Activated B cell treated with CpG ODN at 0.5 μM for 24 hours (primary cell): ENCODE measurements around the gene C20orf144. TPM values are rescaled to one million over a fixed set of nuclear protein-coding genes. Genes with fewer than 3 reads are reported as not detected.

Source experiments
- ATAC-seq: fragments of 200-7000 bp; cut with Tn5 transposase; one replicate; pipeline ENCODE4 v1.10.0; 2021; ENCODE audit warnings: low read depth, mild to moderate bottlenecking, moderate library complexity
- CTCF ChIA-PET: fragments of 350-600 bp; sonication (Branson Sonifier 250); formaldehyde crosslinking; loops from one replicate; lab custom pipeline; 2021; ENCODE audit warnings: antibody characterized with exemption; lab: Charles Lee
- POLR2A ChIA-PET: fragments of 350-600 bp; sonication (Branson Sonifier 250); formaldehyde crosslinking; loops from one replicate; lab custom pipeline; 2021; ENCODE audit warnings: antibody characterized with exemption; lab: Charles Lee
- DNase-seq: peaks from one replicate; pipeline ENCODE4 v3.0.0; 2022
- H3K27ac Mint-ChIP-seq: one replicate; pipeline ENCODE4 v1.8.0; 2020; ENCODE audit warnings: mixed read lengths
- H3K27me3 Mint-ChIP-seq: one replicate; pipeline ENCODE4 v1.8.0; 2021; ENCODE audit warnings: mixed read lengths
- H3K36me3 Mint-ChIP-seq: one replicate; pipeline ENCODE4 v1.8.0; 2021; ENCODE audit warnings: low read depth, mixed read lengths
- H3K4me1 Mint-ChIP-seq: one replicate; pipeline ENCODE4 v1.8.0; 2021; ENCODE audit warnings: mixed read lengths
- H3K4me3 Mint-ChIP-seq: one replicate; pipeline ENCODE4 v1.8.0; 2020; ENCODE audit warnings: mild to moderate bottlenecking, mixed read lengths
- H3K9me3 Mint-ChIP-seq: one replicate; pipeline ENCODE4 v1.8.0; 2020; ENCODE audit warnings: mixed read lengths
- intact Hi-C: fragments of 100-400 bp; cut with micrococcal nuclease; formaldehyde crosslinking; loops from one replicate; pipeline ENCODE4 v1.15.1; 2024
- total RNA-seq: library from RNA; stranded (reverse); gene quantifications from 2 replicates; pipeline ENCODE4 v1.2.3, GENCODE V29; 2022
- TF ChIP-seq, protein P1 (sequence below): fragments of 200-600 bp; IDR thresholded peaks from one replicate; pipeline ENCODE4 v1.8.0; 2022; ENCODE audit warnings: antibody characterized with exemption, mild to moderate bottlenecking

The C20orf144 gene
- total RNA-seq, 1 donor from 2014 or later, result 0.20 TPM

GRCh38 chr20:33663161-33664084, 1.3 kb downstream of the C20orf144 start:
- Mint-ChIP-seq H3K9me3 (no peaks in the 10 kb centered on the region), H3K27ac (peak overlapping the region; percentile 77), H3K27me3 (no peaks in the 10 kb centered on the region), H3K36me3 (no peaks in the 10 kb centered on the region), H3K4me3 (peak overlapping the region; percentile 87), H3K4me1 (peaks cover 32% of the 10 kb centered on the region)
- peak; percentile 80 for DNase-seq
- TF ChIP-seq, protein P1, sequence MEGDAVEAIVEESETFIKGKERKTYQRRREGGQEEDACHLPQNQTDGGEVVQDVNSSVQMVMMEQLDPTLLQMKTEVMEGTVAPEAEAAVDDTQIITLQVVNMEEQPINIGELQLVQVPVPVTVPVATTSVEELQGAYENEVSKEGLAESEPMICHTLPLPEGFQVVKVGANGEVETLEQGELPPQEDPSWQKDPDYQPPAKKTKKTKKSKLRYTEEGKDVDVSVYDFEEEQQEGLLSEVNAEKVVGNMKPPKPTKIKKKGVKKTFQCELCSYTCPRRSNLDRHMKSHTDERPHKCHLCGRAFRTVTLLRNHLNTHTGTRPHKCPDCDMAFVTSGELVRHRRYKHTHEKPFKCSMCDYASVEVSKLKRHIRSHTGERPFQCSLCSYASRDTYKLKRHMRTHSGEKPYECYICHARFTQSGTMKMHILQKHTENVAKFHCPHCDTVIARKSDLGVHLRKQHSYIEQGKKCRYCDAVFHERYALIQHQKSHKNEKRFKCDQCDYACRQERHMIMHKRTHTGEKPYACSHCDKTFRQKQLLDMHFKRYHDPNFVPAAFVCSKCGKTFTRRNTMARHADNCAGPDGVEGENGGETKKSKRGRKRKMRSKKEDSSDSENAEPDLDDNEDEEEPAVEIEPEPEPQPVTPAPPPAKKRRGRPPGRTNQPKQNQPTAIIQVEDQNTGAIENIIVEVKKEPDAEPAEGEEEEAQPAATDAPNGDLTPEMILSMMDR, result no peak
- POLR2A ChIA-PET, result interaction anchor here (0.6 to 3.0 kb wide), 14 partner anchors 9 to 449 kb away, joined by 3 to 18 read pairs (median 4); partner anchors contain the start of genes CBFA2T2, CDK5RAP1, EIF2S2 and RALY
- intact Hi-C loops, result loop anchor here (1.0 to 2.0 kb wide), 2 partner anchors 148 to 255 kb away; partner anchors contain the start of gene CHMP4B
- CTCF ChIA-PET, result interaction anchor here (0.6 to 2.0 kb wide), 4 partner anchors 9 to 206 kb away, joined by 3 to 9 read pairs (median 3); partner anchors contain the start of gene ZNF341
- ATAC-seq, result peak; percentile 59

GRCh38 chr20:33664085-33664761, 2.1 kb downstream of the C20orf144 start:
- no peak for DNase-seq
- POLR2A ChIA-PET, result interaction anchor here (0.6 to 3.0 kb wide), 17 partner anchors 8 to 448 kb away, joined by 3 to 18 read pairs (median 4); partner anchors contain the start of genes CBFA2T2, EIF2S2, RALY and SNTA1
- ATAC-seq, result no peak
- no peaks in the 10 kb centered on the region for H3K27me3 Mint-ChIP-seq
- peak overlapping the region; percentile 83 for H3K27ac Mint-ChIP-seq
- CTCF ChIA-PET, result interaction anchor here (1.1 to 2.0 kb wide), 3 partner anchors 10 to 207 kb away, joined by 3 to 9 read pairs (median 3); partner anchors contain the start of gene ZNF341
- H3K4me1 Mint-ChIP-seq, result peaks cover 34% of the 10 kb centered on the region
- intact Hi-C loops, result no loop called here
- H3K36me3 Mint-ChIP-seq, result no peaks in the 10 kb centered on the region
- H3K9me3 Mint-ChIP-seq, result no peaks in the 10 kb centered on the region
- H3K4me3 Mint-ChIP-seq, result peak overlapping the region; percentile 87
- TF ChIP-seq, protein P1, result no peak

GRCh38 chr20:33664762-33665144, 2.6 kb downstream of the C20orf144 start:
- no peaks in the 10 kb centered on the region for H3K36me3 Mint-ChIP-seq
- DNase-seq, result no peak
- H3K4me1 Mint-ChIP-seq, result peaks cover 34% of the 10 kb centered on the region
- CTCF ChIA-PET, result interaction anchor here (1.1 kb wide), 1 partner anchor 67 kb away, joined by 3 read pairs; the partner anchor contains the start of gene ZNF341
- TF ChIP-seq, protein P1, result no peak
- peak overlapping the region; percentile 83 for H3K27ac Mint-ChIP-seq
- H3K9me3 Mint-ChIP-seq, result no peaks in the 10 kb centered on the region
- POLR2A ChIA-PET, result interaction anchor here (0.6 to 3.0 kb wide), 8 partner anchors 8 to 447 kb away, joined by 3 to 18 read pairs (median 6); partner anchors contain the start of genes CBFA2T2, EIF2S2 and SNTA1
- peak overlapping the region; percentile 73 for H3K4me3 Mint-ChIP-seq
- no peak for ATAC-seq
- intact Hi-C loops, result loop anchor here (5.0 kb wide), 5 partner anchors 113 to 448 kb away; partner anchors contain the start of genes EIF2S2 and RALY
- H3K27me3 Mint-ChIP-seq, result no peaks in the 10 kb centered on the region

- Mint-ChIP-seq H3K4me3 (peak within 1 kb of the TSS; percentile 93), H3K9me3 (no peaks in the 10 kb centered on the region), H3K36me3 (no peaks in the 10 kb centered on the region), H3K27ac (peak within 1 kb of the TSS; percentile 95), H3K27me3 (no peaks in the 10 kb centered on the region), H3K4me1 (peaks cover 34% of the 10 kb centered on the region)
- CTCF ChIA-PET, result interaction anchor here (0.9 to 3.8 kb wide), 16 partner anchors 12 to 463 kb away, joined by 3 to 40 read pairs (median 6); partner anchors contain the start of gene CBFA2T2
- ATAC-seq (peak; percentile 75), DNase-seq (peak; percentile 83)
- intact Hi-C loops, result loop anchor here (1.0 to 5.0 kb wide), 12 partner anchors 8 to 462 kb away; partner anchors contain the start of genes CBFA2T2, CDK5RAP1, E2F1 and EIF2S2
- TF ChIP-seq, protein P1, result no peak
- POLR2A ChIA-PET, result interaction anchor here (0.6 to 3.5 kb wide), 19 partner anchors 9 to 446 kb away, joined by 3 to 20 read pairs (median 7); partner anchors contain the start of genes CBFA2T2, CDK5RAP1, E2F1 and EIF2S2
These were observed 4.4 kb downstream of the C20orf144 start, which contains the start of gene ACTL10 for GRCh38 chr20:33666293-33667244. Gene ACTL10, plus strand, starts transcription at chr20:33666943. Its CDS starts 555 bp downstream, at chr20:33667498.
